Muscle of leg (tissue), 11 donors: Measurements from ENCODE around the gene VAV2. TPM values are rescaled to one million over a fixed set of nuclear protein-coding genes. Genes with fewer than 3 reads are reported as not detected.

Experiments
- DNase-seq: peaks from one replicate; pipeline ENCODE4 v3.0.0; 2013
- H3K27ac ChIP-seq: one replicate; pipeline ENCODE4 v1.5.1; 2013; ENCODE audit warnings: mild to moderate bottlenecking, low read length, control low read depth
- H3K27me3 ChIP-seq: one replicate; pipeline ENCODE4 v1.6.1; 2013; ENCODE audit warnings: low read length; ENCODE audit not compliant: control insufficient read depth, insufficient read depth
- H3K36me3 ChIP-seq: one replicate; pipeline ENCODE4 v1.6.1; 2013; ENCODE audit warnings: low read length; ENCODE audit not compliant: control insufficient read depth, insufficient read depth
- H3K4me1 ChIP-seq: one replicate; pipeline ENCODE4 v1.6.1; 2013; ENCODE audit warnings: low read length; ENCODE audit not compliant: control insufficient read depth, insufficient read depth
- H3K4me3 ChIP-seq: one replicate; pipeline ENCODE4 v1.5.1; 2013; ENCODE audit warnings: low read length, control low read depth
- H3K9me3 ChIP-seq: replicated peaks from 2 replicates; pipeline ENCODE4 v1.6.1; 2013; ENCODE audit warnings: low read depth, low read length; ENCODE audit not compliant: control insufficient read depth
- WGBS: methylation state at CpG from one replicate; pipeline ENCODE4 v1.1.5; 2013; ENCODE audit warnings: missing lambda C conversion rate; ENCODE audit not compliant: insufficient coverage; 5-methylcytosine and 5-hydroxymethylcytosine counted together
- polyA plus RNA-seq, 8 donors: library from polyadenylated mRNA; unstranded; fragments of 120-200 nt; gene quantifications; one replicate each; pipeline versions ENCODE4 v1.2.1 to v1.2.3, GENCODE V29; 2013; ENCODE audit warnings: inconsistent platforms in 1 of 8, low replicate concordance in 1 of 8; ENCODE audit not compliant: insufficient read length in 8 of 8, insufficient read depth in 1 of 8
- total RNA-seq: library from RNA; stranded (reverse); fragments of 120-200 nt; gene quantifications from one replicate; pipeline ENCODE4 v1.2.4, GENCODE V29; 2013

The VAV2 gene
- total and polyA plus RNA-seq, 9 donors: 7.4 to 19.1 (median 16.0) TPM

- peaks cover 21% of the 10 kb centered on the region for H3K36me3 ChIP-seq
- H3K27me3 ChIP-seq: no peaks in the 10 kb centered on the region
- peaks cover 24% of the 10 kb centered on the region for H3K4me1 ChIP-seq
- H3K4me3 ChIP-seq: no peak overlapping the region
- DNase-seq: no peak
- H3K9me3 ChIP-seq: no peaks in the 10 kb centered on the region
- H3K27ac ChIP-seq: no peak overlapping the region
- WGBS: 88% methylated on average over 19 of the region's 29 CpGs
Observed at GRCh38 chr9:133834080-133834976, 157.8 kb downstream of the VAV2 start.

DNA sequence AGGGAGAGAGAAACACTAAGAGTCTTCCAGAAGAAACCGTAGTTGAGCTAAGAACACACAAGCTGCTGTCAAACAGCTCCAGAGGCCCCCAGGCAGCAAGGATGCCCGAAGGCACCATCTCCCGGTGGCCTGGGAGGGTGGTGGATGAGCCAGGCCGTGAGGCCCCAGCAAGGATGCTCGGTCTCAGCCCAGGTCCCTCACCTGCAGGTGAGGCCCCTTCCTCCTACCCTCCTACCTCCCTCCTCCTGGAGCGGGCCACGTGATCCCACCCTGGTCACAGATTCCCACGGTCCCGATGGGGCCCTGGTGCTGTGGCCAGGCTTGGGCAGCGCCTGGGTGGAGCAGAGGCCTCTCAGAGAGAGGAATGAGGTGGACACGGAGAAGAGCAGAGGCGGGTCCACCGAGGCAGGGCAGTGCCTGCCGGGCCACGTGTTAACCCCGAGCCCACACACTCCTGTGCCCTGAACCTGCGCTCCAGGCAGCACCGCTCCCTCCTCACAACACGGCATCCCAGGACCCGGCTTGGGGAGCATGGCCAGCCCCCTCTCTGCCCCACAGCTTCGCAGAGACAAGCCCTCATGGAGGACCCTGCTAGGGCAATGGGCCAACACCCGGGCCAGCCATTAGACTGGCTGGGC lies 158.6 kb downstream of the VAV2 start:
- Histone ChIP-seq H3K9me3 (no peaks in the 10 kb centered on the region), H3K4me3 (no peak overlapping the region), H3K27me3 (no peaks in the 10 kb centered on the region), H3K36me3 (peaks cover 22% of the 10 kb centered on the region), H3K4me1 (peaks cover 24% of the 10 kb centered on the region), H3K27ac (no peak overlapping the region)
- WGBS: 83% methylated on average over 13 of the region's 22 CpGs
- DNase-seq: no peak

DNA sequence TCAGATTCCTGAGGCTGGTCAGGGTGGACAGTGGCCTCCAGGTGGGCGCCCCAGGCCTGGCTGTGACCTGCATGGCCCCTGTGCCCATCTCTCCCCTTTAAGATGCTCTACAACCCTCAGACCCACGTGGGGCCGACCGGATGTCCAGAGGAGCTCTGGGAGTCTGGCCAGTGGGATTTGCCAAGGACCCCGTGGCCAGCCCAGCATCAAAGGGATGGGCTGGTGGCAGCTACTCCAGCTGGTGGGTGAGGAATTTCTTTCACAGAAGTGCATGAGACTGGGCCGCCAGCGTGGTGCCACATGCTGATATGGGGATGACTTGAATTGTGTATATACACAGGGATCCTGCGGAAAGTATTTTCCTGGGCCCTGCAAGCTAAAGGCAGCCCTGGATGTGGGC lies 159.2 kb downstream of the VAV2 start:
- Histone ChIP-seq H3K4me1 (peaks cover 23% of the 10 kb centered on the region), H3K27me3 (no peaks in the 10 kb centered on the region), H3K27ac (no peak overlapping the region), H3K36me3 (peaks cover 22% of the 10 kb centered on the region), H3K4me3 (no peak overlapping the region), H3K9me3 (no peaks in the 10 kb centered on the region)
- 62% methylated on average over 3 of the region's 8 CpGs for WGBS
- DNase-seq: no peak

DNA sequence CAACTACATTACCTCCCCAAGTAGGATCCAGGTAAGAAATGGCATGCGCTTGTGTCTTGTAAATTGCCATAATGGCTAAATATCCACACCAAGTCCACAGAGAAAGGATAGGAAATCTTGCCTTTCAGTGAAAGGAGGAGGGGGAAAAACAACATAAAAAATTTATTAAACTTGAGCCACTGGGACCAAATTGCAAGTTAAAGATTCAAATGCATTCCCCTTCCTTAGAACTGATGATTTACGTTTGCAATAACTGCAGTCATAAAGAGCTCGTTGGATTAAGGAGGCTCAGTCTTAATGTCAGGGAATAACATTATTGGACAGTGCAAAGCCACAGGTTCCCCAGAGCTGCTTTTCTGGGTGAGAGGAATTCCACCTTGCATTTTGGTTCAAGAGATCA lies 161.4 kb downstream of the VAV2 start:
- Histone ChIP-seq H3K27me3 (no peaks in the 10 kb centered on the region), H3K36me3 (peaks cover 22% of the 10 kb centered on the region), H3K27ac (no peak overlapping the region), H3K9me3 (no peaks in the 10 kb centered on the region), H3K4me1 (peaks cover 28% of the 10 kb centered on the region), H3K4me3 (no peak overlapping the region)
- 41% methylated on average over 2 of the region's 3 CpGs for WGBS
- no peak for DNase-seq

DNA sequence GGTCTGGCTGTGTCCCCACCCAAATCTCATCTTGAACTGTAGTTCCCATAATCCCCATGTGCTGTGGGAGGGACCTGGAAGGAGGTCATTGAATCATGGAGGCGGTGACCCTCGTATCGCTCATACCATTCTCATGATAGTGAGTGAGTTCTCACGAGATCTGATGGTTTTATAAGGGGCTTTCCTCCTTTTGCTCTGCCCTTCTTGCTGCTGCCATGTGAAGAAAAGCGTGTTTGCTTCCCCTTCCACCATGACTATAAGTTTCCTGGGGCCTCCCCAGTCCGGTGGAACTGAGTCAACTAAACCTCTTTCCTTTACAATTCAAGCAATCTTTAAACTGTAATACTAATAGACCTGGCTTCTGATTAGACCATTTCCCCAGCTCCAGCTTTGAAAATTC lies 161.8 kb downstream of the VAV2 start:
- no peak overlapping the region for H3K27ac ChIP-seq
- no peaks in the 10 kb centered on the region for H3K9me3 ChIP-seq
- whole genome bisulfite sequencing: 88% methylated on average over 2 of the region's 6 CpGs
- no peak overlapping the region for H3K4me3 ChIP-seq
- peaks cover 24% of the 10 kb centered on the region for H3K4me1 ChIP-seq
- peaks cover 22% of the 10 kb centered on the region for H3K36me3 ChIP-seq
- DNase-seq: no peak
- no peaks in the 10 kb centered on the region for H3K27me3 ChIP-seq

DNA sequence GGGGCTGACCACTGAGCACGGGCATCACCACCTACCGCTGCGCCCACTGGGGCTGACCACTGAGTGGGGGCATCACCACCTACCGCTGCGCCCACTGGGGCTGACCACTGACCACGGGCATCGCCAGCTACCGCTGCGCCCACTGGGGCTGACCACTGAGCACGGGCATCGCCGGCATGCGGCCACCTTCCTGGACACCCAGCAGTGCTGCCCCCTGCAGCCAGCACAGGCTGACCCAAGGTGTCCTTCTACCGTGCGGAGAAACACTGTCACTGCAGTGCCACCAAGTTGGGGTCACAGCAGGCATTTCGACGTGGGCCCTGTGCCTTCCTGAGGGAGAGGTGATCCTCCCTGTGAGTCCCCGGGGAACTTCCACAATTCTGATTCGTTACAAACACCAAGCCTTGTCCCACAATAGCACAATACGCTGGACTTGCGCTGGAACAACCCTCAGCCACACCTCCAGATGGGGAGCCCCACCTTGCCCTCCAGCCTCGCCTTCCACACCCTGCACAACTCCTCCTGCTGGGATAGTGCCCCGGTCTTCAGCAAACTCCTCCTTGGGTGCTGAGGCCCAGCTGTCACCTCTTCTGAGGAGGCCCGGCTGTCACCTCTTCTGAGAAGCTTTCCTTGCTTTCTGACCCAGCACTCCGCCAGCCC lies 163.7 kb downstream of the VAV2 start:
- 84% methylated on average over 17 of the region's 25 CpGs for WGBS
- H3K27ac ChIP-seq: no peak overlapping the region

DNA sequence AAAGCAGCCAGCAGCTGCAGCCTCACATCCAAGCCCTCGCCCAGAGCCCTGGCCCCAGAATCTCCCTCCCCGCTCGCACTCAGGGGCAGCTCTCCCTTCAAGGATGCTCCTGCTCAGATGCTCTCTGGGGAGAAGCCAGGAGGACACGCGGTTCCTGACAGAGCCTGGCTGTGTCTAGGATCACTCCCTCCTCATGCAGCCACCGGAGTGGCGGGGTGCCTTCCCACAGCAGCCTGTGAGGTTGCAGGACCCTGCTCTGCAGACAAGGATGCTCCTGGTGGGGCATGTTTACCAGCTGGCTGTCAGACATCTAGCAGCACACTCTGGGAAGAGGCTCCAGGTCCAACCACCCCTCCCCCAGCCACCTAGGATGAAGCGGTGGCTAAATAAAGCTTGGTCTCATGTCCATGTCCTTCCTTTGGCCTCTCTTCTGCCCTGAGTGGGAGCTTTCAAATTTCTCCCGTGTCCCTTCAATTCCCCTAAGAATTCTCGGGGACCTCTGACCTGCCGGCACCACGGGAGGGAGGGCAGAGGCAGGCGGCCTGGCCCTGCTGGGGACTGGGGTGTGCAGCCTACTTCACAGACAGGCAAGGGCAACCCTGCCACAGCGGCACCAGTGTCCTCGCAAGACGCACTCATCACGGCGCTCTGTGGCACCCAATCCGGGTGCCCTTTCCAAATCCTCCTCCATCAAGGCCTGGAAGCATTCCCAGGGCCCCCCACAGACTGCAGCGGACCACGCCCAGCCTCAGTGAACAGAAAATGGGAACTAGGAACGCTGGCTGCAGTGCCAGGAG lies 165.6 kb downstream of the VAV2 start:
- 67% methylated on average over 18 of the region's 22 CpGs for WGBS
- no peaks in the 10 kb centered on the region for H3K27me3 ChIP-seq
- no peak overlapping the region for H3K27ac ChIP-seq
- peaks cover 16% of the 10 kb centered on the region for H3K36me3 ChIP-seq
- no peak for DNase-seq
- H3K4me3 ChIP-seq: no peak overlapping the region
- no peaks in the 10 kb centered on the region for H3K9me3 ChIP-seq
- peaks cover 38% of the 10 kb centered on the region for H3K4me1 ChIP-seq

More for the DNA sequence above, 163.7 kb downstream of the VAV2 start:
- Histone ChIP-seq H3K4me1 (peaks cover 22% of the 10 kb centered on the region), H3K36me3 (peaks cover 23% of the 10 kb centered on the region), H3K9me3 (no peaks in the 10 kb centered on the region), H3K4me3 (no peak overlapping the region), H3K27me3 (no peaks in the 10 kb centered on the region)
- DNase-seq: no peak

DNA sequence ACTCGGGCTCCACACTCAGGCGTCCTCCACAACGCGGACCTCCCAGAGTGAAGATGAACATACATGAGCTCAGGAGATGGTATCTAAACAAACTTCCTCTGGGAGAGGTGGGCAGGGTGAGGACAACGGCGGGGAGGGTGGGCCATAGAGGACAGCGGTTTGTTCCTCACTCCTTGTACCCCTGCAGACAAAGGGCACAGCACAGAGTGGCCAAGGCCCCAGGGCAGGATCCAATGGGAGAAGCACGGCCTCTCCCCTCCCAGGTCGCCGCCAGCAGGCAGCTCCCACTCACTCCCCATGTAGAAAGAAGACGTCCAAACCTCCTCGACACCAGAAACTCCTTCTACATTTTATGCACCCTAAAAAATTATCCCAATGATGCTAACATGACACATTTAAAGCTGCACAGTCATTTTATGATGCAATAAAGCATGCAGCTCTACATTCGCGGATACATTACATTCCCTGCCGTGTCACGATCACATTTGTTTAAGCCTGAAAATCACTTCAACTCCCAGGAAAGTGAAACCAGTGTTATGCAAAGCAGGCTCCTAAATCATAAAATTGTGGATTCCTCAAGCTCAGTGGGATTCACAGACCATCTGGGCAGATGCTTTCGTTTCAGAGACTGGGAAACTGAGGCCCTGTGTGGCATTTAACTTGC lies 166.4 kb downstream of the VAV2 start:
- peaks cover 42% of the 10 kb centered on the region for H3K4me1 ChIP-seq
- H3K36me3 ChIP-seq: peaks cover 15% of the 10 kb centered on the region
- H3K27me3 ChIP-seq: no peaks in the 10 kb centered on the region
- no peak for DNase-seq
- no peak overlapping the region for H3K27ac ChIP-seq
- no peaks in the 10 kb centered on the region for H3K9me3 ChIP-seq
- 19% methylated on average over 6 of the region's 17 CpGs for WGBS
- no peak overlapping the region for H3K4me3 ChIP-seq

GRCh38 chr9:133824802-133825186 lies 167.3 kb downstream of the VAV2 start:
- WGBS: 76% methylated on average over 11 of the region's 15 CpGs
- no peak overlapping the region for H3K27ac ChIP-seq
- H3K36me3 ChIP-seq: peaks cover 15% of the 10 kb centered on the region
- DNase-seq: no peak
- H3K4me3 ChIP-seq: no peak overlapping the region
- no peaks in the 10 kb centered on the region for H3K27me3 ChIP-seq
- H3K4me1 ChIP-seq: peaks cover 39% of the 10 kb centered on the region
- H3K9me3 ChIP-seq: no peaks in the 10 kb centered on the region
